Fibroblast of villous mesenchyme (primary cell): ENCODE results near the gene RPL37A. TPM values are rescaled to one million over a fixed set of nuclear protein-coding genes. Genes with fewer than 3 reads are reported as not detected.

Source experiments
- DNase-seq: peaks from one replicate; pipeline ENCODE4 v3.0.0-alpha.2; 2010; ENCODE audit warnings: low read depth
- H3K4me3 ChIP-seq: 2 replicates; pipeline ENCODE4 v1.5.1; 2011; ENCODE audit warnings: low read depth, mild to moderate bottlenecking, low read length
- total RNA-seq: library from RNA; depleted of rRNA; stranded (reverse); fragments of >200 nt; gene quantifications from 2 replicates; pipeline ENCODE4 v1.2.3, GENCODE V29; 2012
- TF ChIP-seq, protein P1 (sequence below): IDR thresholded peaks from 2 replicates; pipeline ENCODE4 v1.5.1; 2012; ENCODE audit warnings: low read depth, mild to moderate bottlenecking, low read length; ENCODE audit not compliant: insufficient read depth

RPL37A gene
- 822 and 1,182 TPM in 2 replicates for total RNA-seq

DNA sequence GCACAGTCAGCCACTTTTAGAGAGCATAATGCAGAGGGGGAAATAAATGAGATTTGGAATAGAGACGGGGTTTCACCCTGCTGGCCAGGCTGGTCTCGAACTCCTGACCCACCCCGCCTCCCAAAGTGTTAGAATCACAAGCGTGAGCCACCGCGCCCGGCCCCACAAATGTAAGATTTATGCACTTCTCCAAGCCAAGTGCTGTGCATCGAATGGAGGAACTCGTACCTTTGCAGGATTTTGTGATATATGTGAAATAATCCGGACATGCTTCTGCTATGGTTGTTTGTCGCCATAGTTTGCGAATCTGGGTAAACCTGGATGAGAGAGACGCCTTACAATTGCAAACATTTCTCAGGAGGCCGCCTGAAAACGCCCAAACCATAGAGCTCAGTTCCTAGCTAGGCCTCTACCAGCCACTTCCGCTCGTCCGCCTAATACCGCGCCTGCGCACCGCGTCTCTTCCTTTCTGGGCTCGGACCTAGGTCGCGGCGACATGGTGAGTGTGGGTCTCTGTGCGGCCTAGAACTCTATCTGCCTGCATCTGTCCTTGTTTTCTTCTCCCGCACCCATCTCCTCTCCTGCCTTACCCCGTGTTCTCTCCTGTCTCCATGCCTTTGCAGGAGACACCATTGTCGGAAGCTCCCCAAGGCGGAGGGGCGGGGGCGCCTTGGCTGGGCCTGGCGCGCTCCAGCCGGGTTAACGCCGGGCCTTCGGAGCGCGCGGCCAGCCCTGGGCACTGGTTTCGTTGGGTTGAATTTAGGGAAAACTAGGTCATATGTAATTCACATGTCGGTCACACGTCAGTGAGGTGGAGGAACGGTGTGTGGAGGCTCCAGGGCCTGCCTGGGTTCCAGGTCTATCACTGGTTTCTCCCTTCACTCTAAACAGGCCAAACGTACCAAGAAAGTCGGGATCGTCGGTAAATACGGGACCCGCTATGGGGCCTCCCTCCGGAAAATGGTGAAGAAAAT is at the start of gene RPL37A:
RPL37A (plus strand) TSS at position 466 of the 974 bp plus-strand sequence; CDS start at position 497, 31 bp downstream.
- TF ChIP-seq, protein P1, sequence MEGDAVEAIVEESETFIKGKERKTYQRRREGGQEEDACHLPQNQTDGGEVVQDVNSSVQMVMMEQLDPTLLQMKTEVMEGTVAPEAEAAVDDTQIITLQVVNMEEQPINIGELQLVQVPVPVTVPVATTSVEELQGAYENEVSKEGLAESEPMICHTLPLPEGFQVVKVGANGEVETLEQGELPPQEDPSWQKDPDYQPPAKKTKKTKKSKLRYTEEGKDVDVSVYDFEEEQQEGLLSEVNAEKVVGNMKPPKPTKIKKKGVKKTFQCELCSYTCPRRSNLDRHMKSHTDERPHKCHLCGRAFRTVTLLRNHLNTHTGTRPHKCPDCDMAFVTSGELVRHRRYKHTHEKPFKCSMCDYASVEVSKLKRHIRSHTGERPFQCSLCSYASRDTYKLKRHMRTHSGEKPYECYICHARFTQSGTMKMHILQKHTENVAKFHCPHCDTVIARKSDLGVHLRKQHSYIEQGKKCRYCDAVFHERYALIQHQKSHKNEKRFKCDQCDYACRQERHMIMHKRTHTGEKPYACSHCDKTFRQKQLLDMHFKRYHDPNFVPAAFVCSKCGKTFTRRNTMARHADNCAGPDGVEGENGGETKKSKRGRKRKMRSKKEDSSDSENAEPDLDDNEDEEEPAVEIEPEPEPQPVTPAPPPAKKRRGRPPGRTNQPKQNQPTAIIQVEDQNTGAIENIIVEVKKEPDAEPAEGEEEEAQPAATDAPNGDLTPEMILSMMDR = no peak
- peak; percentile 97 for DNase-seq
- peak within 1 kb of the TSS; percentile 92 for H3K4me3 ChIP-seq

DNA sequence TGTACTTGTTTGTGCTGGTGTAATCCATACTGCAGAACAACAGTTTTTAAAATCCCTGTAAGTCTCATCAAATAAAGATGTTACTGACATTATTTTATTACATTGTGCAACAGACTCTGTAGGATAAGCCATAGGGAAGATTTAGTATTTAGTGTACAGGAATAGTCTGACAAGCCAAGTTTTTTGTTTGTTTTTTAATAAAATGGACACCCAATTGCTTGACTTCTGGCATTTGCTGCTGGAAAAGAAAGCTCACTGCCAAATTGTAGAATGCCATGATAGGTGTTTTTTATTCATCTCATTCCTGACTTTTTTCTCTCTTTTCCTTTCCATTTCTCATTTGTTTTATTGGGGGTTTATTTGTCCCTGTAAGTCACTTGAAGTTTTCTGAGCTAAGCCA is 48.3 kb upstream of the RPL37A start:
- DNase-seq = no peak
- no peak overlapping the region for H3K4me3 ChIP-seq
- TF ChIP-seq, protein P1 = no peak

DNA sequence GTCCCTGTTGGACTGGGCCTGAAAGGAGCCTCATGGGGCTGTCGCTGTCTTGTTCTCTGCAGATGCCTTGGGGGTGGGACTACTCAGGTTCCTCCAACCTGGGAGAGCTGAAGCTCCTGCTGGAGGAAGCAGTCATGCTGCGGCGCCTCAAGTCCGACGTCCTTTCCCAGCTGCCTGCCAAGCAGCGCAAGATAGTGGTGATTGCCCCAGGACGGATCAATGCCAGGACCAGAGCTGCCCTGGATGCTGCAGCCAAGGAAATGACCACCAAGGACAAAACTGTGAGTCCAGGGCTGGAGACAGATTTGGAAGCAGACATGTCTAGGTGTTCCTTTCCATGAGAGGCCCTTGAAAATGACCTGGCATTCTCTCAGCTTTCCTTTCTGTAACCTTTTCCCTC is 47.9 kb upstream of the RPL37A start:
- TF ChIP-seq, protein P1 = no peak
- DNase-seq = no peak
- no peak overlapping the region for H3K4me3 ChIP-seq

DNA sequence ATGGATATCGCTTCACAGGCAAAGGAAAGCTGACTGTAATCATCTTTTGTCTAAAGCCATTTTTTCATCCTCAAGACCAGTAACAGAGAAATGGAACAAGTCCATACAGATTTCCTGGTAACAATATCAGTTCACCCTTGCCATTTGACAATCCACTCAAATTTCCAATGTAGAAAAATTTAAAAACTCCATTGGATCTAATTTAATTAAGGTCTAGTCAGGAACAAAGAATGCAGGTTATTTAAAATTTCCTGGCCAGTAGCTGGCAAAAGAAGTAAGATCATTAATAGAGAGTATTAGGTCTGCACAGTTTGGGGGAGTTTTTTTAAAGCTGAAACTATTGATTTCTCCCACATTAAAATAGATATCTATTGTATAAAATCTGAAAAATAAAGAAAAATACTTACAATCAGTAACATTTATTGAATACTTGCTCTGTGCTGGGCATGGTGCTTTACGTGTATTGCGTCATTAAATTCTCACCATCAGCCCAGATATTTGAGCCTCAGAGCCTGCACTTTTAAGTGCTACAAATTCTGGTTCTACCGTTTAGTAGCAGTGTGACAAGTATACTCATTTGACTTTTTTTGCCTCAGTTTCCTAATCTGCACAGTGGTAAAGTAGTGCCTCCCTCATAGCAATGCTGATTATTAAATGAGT is 44.6 kb upstream of the RPL37A start:
- TF ChIP-seq, protein P1 = no peak
- H3K4me3 ChIP-seq = no peak overlapping the region
- DNase-seq = no peak

DNA sequence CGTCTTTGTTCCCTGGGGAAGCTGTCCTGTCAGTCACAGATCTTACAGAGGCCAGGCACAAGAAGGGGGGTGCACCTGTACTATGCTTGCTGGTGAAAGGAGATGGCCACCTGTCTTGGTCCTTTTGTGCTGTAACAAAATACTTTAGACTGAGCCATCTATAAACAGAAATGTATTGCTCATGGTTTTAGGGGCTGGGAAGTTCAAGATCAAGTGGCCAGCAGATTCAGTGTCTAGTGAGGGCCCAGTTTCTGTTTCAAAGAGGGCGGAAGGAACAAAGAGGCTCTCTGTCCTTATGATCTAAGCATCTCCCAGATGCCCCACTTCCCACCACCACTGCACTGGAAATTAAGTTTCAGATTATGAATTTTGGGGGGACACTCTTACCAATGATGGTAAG is 35.5 kb upstream of the RPL37A start:
- H3K4me3 ChIP-seq = no peak overlapping the region
- no peak for DNase-seq
- TF ChIP-seq, protein P1 = no peak

DNA sequence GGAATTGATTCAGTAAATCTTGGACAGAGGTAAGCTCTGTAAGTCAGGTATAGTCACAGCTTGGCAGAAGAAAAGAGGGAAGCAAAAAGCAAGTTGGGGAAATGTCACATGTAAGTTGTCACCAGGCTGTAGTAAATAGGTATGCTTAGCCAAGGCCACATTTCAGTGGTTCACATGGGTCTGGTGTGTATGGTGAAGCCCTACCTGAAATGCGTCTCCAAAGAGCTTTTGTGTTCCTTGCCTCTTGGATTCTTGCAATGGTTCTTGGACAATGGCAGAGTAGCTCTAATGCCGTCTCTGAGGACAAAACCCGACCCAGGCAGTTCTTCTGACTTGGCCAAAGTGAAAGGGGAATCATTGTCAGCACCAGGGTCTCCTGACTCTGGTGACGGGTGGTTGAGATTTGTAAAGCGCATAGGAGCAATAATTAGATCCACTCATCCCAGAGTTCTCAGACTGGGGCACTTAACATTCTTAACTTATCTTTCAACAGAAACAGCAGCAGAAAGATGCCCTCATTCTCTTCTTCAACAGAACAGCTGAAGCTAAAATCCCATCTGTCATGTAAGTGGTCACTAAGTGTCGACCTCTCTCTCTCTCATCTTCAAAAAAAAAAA is 34.4 kb upstream of the RPL37A start:
- TF ChIP-seq, protein P1 = no peak
- H3K4me3 ChIP-seq = no peak overlapping the region
- DNase-seq = no peak
